Measurements from ENCODE around the gene LGALS9B. TPM values are rescaled to one million over a fixed set of nuclear protein-coding genes. Genes with fewer than 3 reads are reported as not detected.
A peak's percentile ranks its signal among the peaks of the same experiment; 100 is the strongest.
"Not testable (repeated sequence)": the region's sequence is repeated elsewhere in the genome, so short reads cannot be mapped to it uniquely, and the experiment has no call there.

Gene LGALS9B
- not detected in 2 replicates for total RNA-seq

DNA sequence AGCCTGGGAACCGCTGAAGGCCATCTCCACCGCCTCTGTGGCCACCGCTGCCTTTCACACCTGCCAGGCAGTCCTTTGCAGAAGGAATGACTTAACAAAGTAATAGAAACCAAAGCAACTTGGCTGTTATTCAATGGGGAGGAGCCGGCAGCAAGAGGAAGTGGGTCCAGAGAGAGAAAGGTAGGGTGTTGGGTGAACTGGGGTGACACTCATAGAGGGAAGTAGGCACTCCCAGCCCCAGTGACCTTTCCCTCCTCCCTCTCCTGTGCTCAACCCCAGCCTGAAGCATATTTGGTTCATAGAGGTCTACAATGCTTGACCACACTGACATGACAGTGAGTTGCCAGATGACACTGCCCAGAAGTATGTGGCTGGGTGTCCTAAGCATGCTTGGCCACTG is at the start of gene LGALS9B:
LGALS9B (minus strand) TSS at position 93 of the 400 bp plus-strand sequence; CDS start at position 24, 69 bp downstream.
- not testable (repeated sequence) for H3K27me3 ChIP-seq (ENCODE audit: control insufficient read depth, insufficient read depth, low read length); H3K36me3 ChIP-seq (ENCODE audit: control insufficient read depth, insufficient read depth, low read length); DNase-seq (ENCODE audit: low read depth); H3K4me3 ChIP-seq (ENCODE audit: low read depth, low read length)

DNA sequence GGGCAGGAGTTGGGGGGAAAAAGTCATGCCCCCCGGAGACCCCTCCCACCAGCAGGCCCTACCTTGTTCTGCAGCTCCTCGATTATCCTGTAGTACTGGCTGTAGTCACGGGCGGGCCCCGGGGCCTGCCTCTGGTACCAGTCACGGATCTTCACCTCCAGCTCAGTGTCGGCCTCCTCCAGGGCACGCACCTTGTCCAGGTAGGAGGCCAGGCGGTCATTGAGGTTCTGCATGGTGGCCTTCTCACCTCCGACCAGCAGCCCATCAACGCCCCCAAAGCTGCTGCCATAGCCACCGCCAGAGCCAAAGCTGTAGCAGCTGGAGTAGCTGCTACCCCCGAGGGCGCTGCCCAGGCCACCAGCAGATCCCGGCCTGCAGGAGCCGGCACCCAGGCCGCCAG is 49.6 kb upstream of the LGALS9B start:
- not testable (repeated sequence) for DNase-seq (ENCODE audit: low read depth); H3K27me3 ChIP-seq (ENCODE audit: control insufficient read depth, insufficient read depth, low read length); H3K36me3 ChIP-seq (ENCODE audit: control insufficient read depth, insufficient read depth, low read length); H3K4me3 ChIP-seq (ENCODE audit: low read depth, low read length)

DNA sequence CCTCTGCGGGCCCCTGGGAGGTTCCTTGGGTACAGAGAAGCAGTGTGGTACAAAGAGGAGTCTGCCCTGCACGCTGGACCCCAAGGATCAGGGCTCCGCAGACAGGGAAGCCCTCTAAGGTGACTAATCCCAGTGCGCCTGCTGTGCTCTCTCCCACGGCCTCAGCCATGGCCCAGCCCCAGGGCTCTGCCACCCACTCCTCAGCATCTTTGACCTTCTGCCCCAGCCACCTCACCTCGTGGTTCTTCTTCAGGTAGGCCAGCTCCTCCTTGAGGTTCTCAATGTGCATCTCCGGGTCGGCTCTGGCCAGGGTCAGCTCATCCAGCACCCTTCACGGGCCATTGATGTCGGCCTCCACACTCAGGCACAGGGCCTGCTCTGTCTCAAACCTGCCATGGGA is 47.8 kb upstream of the LGALS9B start:
- not testable (repeated sequence) for DNase-seq (ENCODE audit: low read depth); H3K27me3 ChIP-seq (ENCODE audit: control insufficient read depth, insufficient read depth, low read length); H3K4me3 ChIP-seq (ENCODE audit: low read depth, low read length); H3K36me3 ChIP-seq (ENCODE audit: control insufficient read depth, insufficient read depth, low read length)

DNA sequence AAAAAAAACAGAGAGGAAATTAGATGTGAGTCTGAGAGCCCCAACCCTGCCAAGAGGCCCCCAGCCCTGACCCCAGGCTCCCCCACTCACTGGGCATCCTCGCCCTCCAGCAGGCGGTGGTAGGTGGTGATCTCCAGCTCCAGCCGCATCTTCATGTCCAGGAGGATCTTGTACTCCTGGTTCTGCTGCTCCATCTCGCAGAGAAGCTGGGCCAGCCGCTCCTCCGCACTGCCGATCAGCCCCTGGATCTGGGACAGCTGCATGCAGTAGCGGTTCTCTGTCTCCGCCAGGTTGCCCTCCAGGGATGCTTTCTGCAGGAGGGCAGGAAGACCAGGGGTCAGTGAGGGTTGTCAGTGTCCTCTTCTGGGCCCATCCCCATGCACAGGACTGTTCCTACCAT is 46.2 kb upstream of the LGALS9B start:
- not testable (repeated sequence) for DNase-seq (ENCODE audit: low read depth); H3K27me3 ChIP-seq (ENCODE audit: control insufficient read depth, insufficient read depth, low read length); H3K4me3 ChIP-seq (ENCODE audit: low read depth, low read length); H3K36me3 ChIP-seq (ENCODE audit: control insufficient read depth, insufficient read depth, low read length)

DNA sequence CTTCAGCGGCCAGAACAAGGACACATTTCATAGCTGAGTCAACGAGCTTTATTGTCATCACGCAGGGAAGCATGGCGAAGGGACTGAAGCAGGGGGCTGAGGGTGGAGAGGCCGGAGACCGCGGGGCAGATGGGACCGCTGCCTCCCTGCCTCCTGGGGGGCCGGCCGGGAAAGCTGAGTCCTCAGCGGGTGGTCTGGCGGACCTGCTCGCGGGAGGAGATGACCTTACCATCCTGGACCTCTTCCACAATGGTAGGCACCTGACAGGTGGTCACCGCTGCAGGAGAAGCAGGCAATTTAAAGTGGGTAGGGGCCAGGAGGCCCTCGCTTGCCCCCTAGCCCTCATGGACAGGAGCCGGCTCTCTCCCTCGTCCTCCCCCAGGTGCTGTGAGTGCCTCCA is 45.0 kb upstream of the LGALS9B start:
- H3K36me3 ChIP-seq (ENCODE audit: control insufficient read depth, insufficient read depth, low read length): not testable (repeated sequence)

DNA sequence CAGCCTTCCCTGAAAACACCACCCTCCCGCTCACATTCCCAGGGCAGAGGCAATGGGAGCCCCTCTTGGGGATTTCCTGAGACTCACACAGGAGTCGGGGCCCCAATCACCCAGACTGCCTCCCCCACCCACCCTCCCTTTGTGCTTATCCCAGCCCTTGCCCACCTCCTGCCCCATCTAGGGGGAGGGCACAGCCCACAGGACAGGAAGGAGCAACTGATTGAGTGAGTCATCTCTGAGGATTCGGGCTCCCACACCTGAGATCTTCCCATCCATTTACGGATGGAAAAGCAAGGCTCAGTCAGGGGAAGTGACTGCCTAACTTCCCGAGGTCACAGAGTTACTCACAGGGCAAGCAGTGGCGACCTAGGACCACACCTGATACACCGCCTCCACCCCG is 44.4 kb upstream of the LGALS9B start:
- DNase-seq (ENCODE audit: low read depth); H3K4me3 ChIP-seq (ENCODE audit: low read depth, low read length); H3K27me3 ChIP-seq (ENCODE audit: control insufficient read depth, insufficient read depth, low read length); H3K36me3 ChIP-seq (ENCODE audit: control insufficient read depth, insufficient read depth, low read length): not testable (repeated sequence)

More for the DNA sequence above, 45.0 kb upstream of the LGALS9B start:
- not testable (repeated sequence) for H3K27me3 ChIP-seq (ENCODE audit: control insufficient read depth, insufficient read depth, low read length); DNase-seq (ENCODE audit: low read depth); H3K4me3 ChIP-seq (ENCODE audit: low read depth, low read length)

DNA sequence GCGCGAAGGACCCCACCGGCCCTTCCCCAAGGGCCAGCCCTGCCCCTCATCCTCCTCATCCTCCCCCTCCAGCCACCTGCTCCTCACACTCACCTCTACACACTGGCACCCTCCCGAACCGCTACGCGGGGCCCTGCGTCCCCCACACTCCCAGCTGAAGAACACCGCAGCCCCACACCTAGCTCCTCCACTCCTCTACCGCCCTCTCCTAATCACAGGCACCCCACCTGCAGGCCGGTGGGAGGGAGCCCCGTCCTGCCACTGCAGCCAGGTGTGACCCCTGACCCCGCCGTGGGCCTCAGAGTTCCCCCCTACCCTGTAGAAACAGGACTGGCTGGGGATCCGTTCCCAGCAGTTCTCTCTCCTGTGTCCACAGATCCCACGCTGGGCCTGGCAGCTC is 38.0 kb upstream of the LGALS9B start:
- H3K4me3 ChIP-seq (ENCODE audit: low read depth, low read length); H3K36me3 ChIP-seq (ENCODE audit: control insufficient read depth, insufficient read depth, low read length): not testable (repeated sequence)

DNA sequence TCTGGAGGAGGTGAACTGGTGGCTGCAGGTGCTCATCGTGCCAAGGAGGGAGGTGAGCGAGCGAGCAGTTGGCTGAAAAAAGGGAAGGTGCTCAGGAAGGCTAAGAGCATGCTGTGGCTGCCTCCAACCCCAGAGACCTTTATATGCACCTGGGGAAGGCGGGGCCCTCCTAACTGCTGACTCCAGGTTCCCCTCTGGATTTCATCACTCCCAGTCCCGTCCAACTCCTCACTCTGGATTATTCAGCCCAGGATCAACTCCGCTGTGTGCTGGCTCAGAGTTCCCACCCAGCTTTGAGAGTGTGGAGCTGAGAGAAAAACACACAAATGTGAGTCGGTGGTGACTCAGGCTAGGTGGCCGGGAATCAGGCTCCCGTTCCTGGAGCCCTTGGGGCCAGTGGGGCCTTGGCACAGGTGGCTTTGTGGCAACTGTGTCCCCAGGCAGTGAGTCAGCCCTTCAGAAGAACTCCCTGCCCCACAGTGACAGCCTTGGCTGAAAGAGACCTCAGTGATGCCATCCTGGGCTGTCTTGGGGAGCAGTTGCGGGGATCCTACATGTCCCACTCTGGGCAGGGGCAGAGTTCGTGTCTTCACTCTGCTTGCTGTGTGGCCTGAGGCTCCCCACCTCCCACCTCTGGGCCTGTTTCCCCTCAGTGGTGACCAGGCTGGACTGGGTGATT is 37.2 kb upstream of the LGALS9B start:
- DNase-seq (ENCODE audit: low read depth); H3K4me3 ChIP-seq (ENCODE audit: low read depth, low read length); H3K27me3 ChIP-seq (ENCODE audit: control insufficient read depth, insufficient read depth, low read length); H3K36me3 ChIP-seq (ENCODE audit: control insufficient read depth, insufficient read depth, low read length): not testable (repeated sequence)

More for the DNA sequence above, 38.0 kb upstream of the LGALS9B start:
- DNase-seq (ENCODE audit: low read depth); H3K27me3 ChIP-seq (ENCODE audit: control insufficient read depth, insufficient read depth, low read length): not testable (repeated sequence)

DNA sequence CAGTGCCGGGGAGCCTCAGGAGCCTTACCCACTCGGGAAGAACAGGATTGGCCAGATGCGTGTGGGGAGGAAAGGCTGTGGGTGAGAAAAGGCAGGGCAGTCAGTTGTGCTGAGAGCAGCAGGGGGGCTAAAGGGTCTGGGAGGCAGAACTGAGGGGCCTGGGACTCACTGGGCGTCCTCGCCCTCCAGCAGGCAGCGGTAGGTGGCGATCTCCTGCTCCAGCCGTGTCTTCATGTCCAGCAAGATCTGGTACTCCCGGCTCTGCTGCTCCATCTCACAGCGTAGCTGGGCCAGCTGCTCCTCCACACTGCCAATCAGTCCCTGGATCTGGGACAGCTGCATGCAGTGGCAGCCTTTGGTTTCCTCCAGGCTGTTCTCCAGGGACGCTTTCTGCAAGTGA is 34.6 kb upstream of the LGALS9B start:
- not testable (repeated sequence) for DNase-seq (ENCODE audit: low read depth); H3K4me3 ChIP-seq (ENCODE audit: low read depth, low read length); H3K36me3 ChIP-seq (ENCODE audit: control insufficient read depth, insufficient read depth, low read length); H3K27me3 ChIP-seq (ENCODE audit: control insufficient read depth, insufficient read depth, low read length)

DNA sequence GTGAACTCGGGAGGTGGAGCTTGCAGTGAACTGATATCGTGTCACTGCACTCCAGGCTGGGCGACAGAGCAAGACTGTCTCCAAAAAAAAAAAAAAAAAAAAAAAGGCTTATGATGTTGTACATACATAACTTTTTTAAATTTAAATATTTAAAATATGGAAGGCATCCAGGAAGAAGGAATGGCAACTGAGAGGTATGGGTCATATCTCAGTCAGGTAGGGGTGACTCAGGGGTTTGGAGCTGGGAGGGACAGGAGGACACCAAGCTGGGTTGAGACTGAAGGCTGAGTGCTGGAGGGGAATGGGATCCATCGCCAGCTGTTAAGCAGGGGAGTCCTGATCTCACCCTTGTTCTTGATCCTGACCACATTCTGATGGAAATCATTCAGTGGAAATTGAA is 33.0 kb upstream of the LGALS9B start:
- not testable (repeated sequence) for DNase-seq (ENCODE audit: low read depth); H3K27me3 ChIP-seq (ENCODE audit: control insufficient read depth, insufficient read depth, low read length); H3K36me3 ChIP-seq (ENCODE audit: control insufficient read depth, insufficient read depth, low read length)

DNA sequence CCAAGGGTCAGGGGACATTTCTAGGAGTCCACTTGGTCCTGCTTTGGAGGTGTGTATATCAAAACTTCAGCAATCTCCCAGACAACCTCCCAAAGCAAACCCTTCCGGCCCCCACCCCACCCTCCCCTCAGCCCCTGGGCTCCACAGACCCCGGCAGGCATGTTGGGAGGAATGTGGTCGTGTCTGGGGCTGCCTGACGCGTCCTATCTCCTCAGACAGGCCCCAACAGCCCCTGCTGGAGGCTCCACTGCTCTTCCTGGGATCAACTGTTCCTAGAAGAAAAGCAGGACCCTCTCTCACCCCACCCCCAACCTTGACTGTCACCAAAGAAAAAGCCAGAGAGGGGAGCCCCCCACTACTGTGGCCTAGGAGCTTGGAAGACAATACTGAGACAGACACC is 28.1 kb upstream of the LGALS9B start:
- not testable (repeated sequence) for H3K27me3 ChIP-seq (ENCODE audit: control insufficient read depth, insufficient read depth, low read length); H3K36me3 ChIP-seq (ENCODE audit: control insufficient read depth, insufficient read depth, low read length); H3K4me3 ChIP-seq (ENCODE audit: low read depth, low read length); DNase-seq (ENCODE audit: low read depth)

More for the DNA sequence above, 33.0 kb upstream of the LGALS9B start:
- H3K4me3 ChIP-seq (ENCODE audit: low read depth, low read length): not testable (repeated sequence)

DNA sequence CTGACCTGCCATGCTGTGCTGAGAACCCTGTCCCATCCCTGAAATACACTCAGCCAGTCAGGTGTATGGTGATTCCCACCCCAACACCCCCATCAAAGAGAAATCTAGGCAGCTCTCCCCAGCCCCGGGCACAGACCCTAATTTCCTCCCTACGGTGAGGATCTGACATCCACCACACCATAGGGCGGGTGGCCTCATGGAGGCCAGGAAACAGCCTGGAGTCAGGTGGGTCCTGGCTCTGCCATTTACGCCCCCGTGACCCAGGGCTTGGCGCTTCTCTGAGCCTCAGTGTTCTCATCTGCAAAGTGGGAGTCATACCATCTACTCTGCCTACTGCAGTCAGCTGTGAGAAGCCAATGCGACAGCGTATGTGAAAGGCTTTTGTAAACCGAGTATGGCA is 27.4 kb upstream of the LGALS9B start:
- H3K4me3 ChIP-seq (ENCODE audit: low read depth, low read length); H3K36me3 ChIP-seq (ENCODE audit: control insufficient read depth, insufficient read depth, low read length); H3K27me3 ChIP-seq (ENCODE audit: control insufficient read depth, insufficient read depth, low read length); DNase-seq (ENCODE audit: low read depth): not testable (repeated sequence)

DNA sequence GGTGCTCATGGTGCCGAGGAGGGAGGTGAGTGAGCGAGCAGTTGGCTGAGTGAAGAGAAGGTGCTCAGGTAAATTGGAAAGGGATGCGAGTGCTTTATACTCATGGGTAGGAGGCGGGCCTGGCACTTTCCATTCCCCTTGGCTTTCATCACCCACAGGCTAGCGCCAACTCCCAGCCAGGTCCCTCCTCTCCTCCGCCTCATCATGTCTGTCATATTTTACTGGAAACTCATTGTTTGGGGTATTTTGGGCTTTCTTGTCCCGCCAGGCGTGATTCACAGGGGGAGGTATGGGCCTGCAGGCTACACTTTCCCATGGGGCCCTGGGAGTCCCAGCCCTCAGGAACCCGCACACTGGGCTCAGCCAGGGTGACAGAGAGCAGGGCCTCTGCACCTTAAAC is 26.8 kb upstream of the LGALS9B start:
- not testable (repeated sequence) for H3K36me3 ChIP-seq (ENCODE audit: control insufficient read depth, insufficient read depth, low read length); H3K27me3 ChIP-seq (ENCODE audit: control insufficient read depth, insufficient read depth, low read length); DNase-seq (ENCODE audit: low read depth); H3K4me3 ChIP-seq (ENCODE audit: low read depth, low read length)

DNA sequence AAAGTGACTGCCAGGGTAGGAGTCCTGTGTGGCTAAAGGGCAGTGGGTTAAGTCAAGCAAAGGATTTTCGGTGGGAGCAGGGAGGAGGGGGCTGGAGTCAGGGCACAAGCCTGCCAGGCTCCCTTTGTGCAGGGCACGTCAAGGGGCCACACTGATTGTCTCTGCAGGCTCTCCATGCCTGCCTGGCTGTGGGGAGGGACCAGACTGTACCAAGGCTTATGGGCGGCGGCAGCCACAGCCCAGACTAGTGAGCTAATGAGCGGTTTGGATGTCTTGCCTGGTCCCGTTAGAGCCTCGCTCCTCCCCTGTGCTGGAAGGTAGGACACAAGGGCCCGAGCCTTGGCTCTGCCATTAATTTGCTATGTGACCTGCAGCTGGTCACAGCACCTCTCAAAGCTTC is 25.6 kb upstream of the LGALS9B start:
- H3K27me3 ChIP-seq (ENCODE audit: control insufficient read depth, insufficient read depth, low read length); H3K36me3 ChIP-seq (ENCODE audit: control insufficient read depth, insufficient read depth, low read length); H3K4me3 ChIP-seq (ENCODE audit: low read depth, low read length); DNase-seq (ENCODE audit: low read depth): not testable (repeated sequence)

DNA sequence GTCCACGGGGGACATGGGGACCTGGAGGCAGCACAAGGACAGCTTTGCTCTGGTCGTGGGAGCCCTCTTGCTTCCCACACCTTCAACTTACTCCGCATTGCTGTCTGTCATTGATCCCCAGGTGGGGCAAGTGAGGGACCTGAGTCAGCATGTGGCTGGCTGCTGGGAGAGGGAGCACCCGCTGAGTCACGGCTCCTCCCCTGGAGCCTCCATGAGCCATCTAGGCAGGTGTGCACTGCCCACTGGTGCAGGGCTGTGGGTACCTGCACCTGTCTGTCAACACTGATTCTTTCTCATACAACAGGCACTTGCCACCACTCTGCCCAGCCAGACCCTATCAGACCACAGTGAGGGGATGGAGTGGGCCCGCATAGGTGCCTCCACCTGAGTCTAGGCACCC is 24.8 kb upstream of the LGALS9B start:
- not testable (repeated sequence) for H3K36me3 ChIP-seq (ENCODE audit: control insufficient read depth, insufficient read depth, low read length); DNase-seq (ENCODE audit: low read depth); H3K27me3 ChIP-seq (ENCODE audit: control insufficient read depth, insufficient read depth, low read length); H3K4me3 ChIP-seq (ENCODE audit: low read depth, low read length)

DNA sequence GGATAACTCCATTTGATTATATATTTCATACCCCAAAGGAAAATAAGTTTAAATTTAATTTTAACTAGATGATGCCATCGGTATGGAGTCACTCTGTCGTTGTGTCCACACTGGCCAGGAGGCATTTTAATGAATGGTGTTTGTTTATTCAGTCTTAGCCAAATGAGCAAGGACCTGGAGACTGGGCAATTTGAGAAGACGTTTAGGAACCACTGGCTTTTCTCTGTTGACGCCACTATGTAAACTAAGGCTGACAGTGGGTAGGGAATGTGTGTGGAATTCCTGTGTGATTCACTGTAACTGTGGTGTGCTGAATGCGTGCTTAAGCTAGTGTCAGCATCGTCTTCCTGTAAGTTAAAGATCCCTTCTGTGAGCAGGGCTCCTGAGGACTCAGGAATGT is 17.6 kb upstream of the LGALS9B start:
- not testable (repeated sequence) for H3K27me3 ChIP-seq (ENCODE audit: control insufficient read depth, insufficient read depth, low read length); H3K4me3 ChIP-seq (ENCODE audit: low read depth, low read length); H3K36me3 ChIP-seq (ENCODE audit: control insufficient read depth, insufficient read depth, low read length)
- peak; percentile 2 for DNase-seq (ENCODE audit: low read depth)
